H1 (cell line): ENCODE measurements around the gene RNF168. TPM values are rescaled to one million over a fixed set of nuclear protein-coding genes. Genes with fewer than 3 reads are reported as not detected.

ENCODE experiments used
- CTCF ChIA-PET: fragments of 300-600 bp; sonication (Branson Sonifier 250); formaldehyde crosslinking; loops from one replicate; lab custom pipeline; 2021; ENCODE audit not compliant: partially characterized antibody; lab: Charles Lee
- POLR2A ChIA-PET: fragments of 300-600 bp; sonication (Branson Sonifier 250); formaldehyde crosslinking; loops from one replicate; lab custom pipeline; 2021; ENCODE audit warnings: inconsistent platforms; ENCODE audit not compliant: partially characterized antibody; lab: Charles Lee
- DNase-seq, 2 experiments: peaks; one replicate each; pipeline versions ENCODE4 v3.0.0 to v3.0.0-alpha.2; 2010 to 2022; ENCODE audit warnings: low spot score in 2 of 2, low read depth in 1 of 2, mixed read lengths in 1 of 2
- FAIRE-seq: peaks from 2 replicates; lab custom pipeline; 2011; peaks lifted over from hg19 to GRCh38; lab: Jason Lieb, UNC
- H2AFZ ChIP-seq: 2 replicates; pipeline ENCODE4 v1.8.1; 2012; ENCODE audit warnings: low read length, inconsistent platforms
- H2AK5ac ChIP-seq: 2 replicates; pipeline ENCODE4 v1.6.1; 2013; ENCODE audit warnings: low read depth, low read length
- H2BK120ac ChIP-seq: replicated peaks from 2 replicates; pipeline ENCODE3; 2013; ENCODE audit warnings: low read depth, low read length, inconsistent platforms
- H2BK12ac ChIP-seq: 2 replicates; pipeline ENCODE4 v1.6.1; 2013; ENCODE audit warnings: low read depth, low read length
- H2BK15ac ChIP-seq: 2 replicates; pipeline ENCODE4 v1.6.1; 2013; ENCODE audit warnings: low read length
- H2BK20ac ChIP-seq: 2 replicates; pipeline ENCODE4 v1.6.1; 2013; ENCODE audit warnings: low read length
- H2BK5ac ChIP-seq: 2 replicates; pipeline ENCODE4 v1.6.1; 2013; ENCODE audit warnings: low read depth, low read length
- H3K14ac ChIP-seq: 2 replicates; pipeline ENCODE4 v1.6.1; 2013; ENCODE audit warnings: inconsistent platforms; ENCODE audit not compliant: insufficient read length
- H3K18ac ChIP-seq: 2 replicates; pipeline ENCODE4 v1.6.1; 2013; ENCODE audit warnings: low read length; ENCODE audit errors: extremely low read depth
- H3K23ac ChIP-seq: 2 replicates; pipeline ENCODE4 v1.6.1; 2013; ENCODE audit warnings: inconsistent platforms; ENCODE audit not compliant: insufficient read length
- H3K23me2 ChIP-seq: 2 replicates; pipeline ENCODE4 v1.6.1; 2013; ENCODE audit warnings: low read depth, low read length
- H3K27ac ChIP-seq: 2 replicates; pipeline ENCODE4 v1.6.1; 2011; ENCODE audit warnings: low read depth, low read length, inconsistent platforms
- H3K27me3 ChIP-seq, 4 experiments: replicated peaks in 1 of 4; 1 replicate in 1 of 4; 2 replicates in 3 of 4; pipeline versions ENCODE4 v1.6.1 to v1.8.1; 2011 to 2013; ENCODE audit warnings: low read length in 3 of 4, mild to moderate bottlenecking in 3 of 4, inconsistent platforms in 2 of 4, mixed read lengths in 2 of 4, moderate library complexity in 1 of 4; ENCODE audit not compliant: control insufficient read depth in 3 of 4, insufficient read depth in 3 of 4; ENCODE audit errors: extremely low read depth in 1 of 4
- H3K36me3 ChIP-seq, 4 experiments: 2 replicates each; pipeline versions ENCODE4 v1.6.1 to v1.8.1; 2011 to 2013; ENCODE audit warnings: mild to moderate bottlenecking in 4 of 4, low read length in 3 of 4, moderate library complexity in 2 of 4, control low read depth in 1 of 4, inconsistent platforms in 1 of 4; ENCODE audit not compliant: insufficient read depth in 4 of 4, control insufficient read depth in 2 of 4
- H3K4ac ChIP-seq: replicated peaks from 2 replicates; pipeline ENCODE3; 2013; ENCODE audit warnings: low read length, low read depth, mixed read lengths, inconsistent platforms; ENCODE audit not compliant: insufficient read length
- H3K4me1 ChIP-seq, 4 experiments: replicated peaks in 1 of 4; 1 replicate in 1 of 4; 2 replicates in 3 of 4; pipeline versions ENCODE4 v1.6.1 to v1.8.1; 2011 to 2013; ENCODE audit warnings: low read length in 3 of 4, inconsistent platforms in 2 of 4, mixed read lengths in 1 of 4; ENCODE audit not compliant: insufficient read depth in 4 of 4, control insufficient read depth in 3 of 4
- H3K4me2 ChIP-seq, 2 experiments: 2 replicates each; pipeline versions ENCODE4 v1.6.1 to v1.8.1; 2011 to 2013; ENCODE audit warnings: low read depth in 2 of 2, low read length in 2 of 2, control low read depth in 1 of 2, inconsistent platforms in 1 of 2, mild to moderate bottlenecking in 1 of 2; ENCODE audit not compliant: insufficient read depth in 1 of 2
- H3K4me3 ChIP-seq, 4 experiments: fragments of 200-600, 300-600 bp in 1 of 4; sonication (generic), shearing (Covaris generic), sonication (Bioruptor Twin) in 1 of 4; 2 replicates each; pipeline versions ENCODE4 v1.5.1 to v1.8.1; 2011 to 2016; ENCODE audit warnings: low read length in 4 of 4, low read depth in 3 of 4, control low read depth in 2 of 4, inconsistent platforms in 2 of 4, mild to moderate bottlenecking in 2 of 4, mixed read lengths in 1 of 4, moderate library complexity in 1 of 4; ENCODE audit not compliant: insufficient read depth in 2 of 4; ENCODE audit errors: extremely low read depth in 1 of 4
- H3K56ac ChIP-seq: replicated peaks from 2 replicates; pipeline ENCODE3; 2013; ENCODE audit warnings: low read depth, mild to moderate bottlenecking, mixed read lengths, low read length, inconsistent platforms; ENCODE audit not compliant: insufficient read length
- H3K79me1 ChIP-seq: 2 replicates; pipeline ENCODE4 v1.6.1; 2013; ENCODE audit warnings: low read depth, low read length, control low read depth
- H3K79me2 ChIP-seq, 2 experiments: 2 replicates each; pipeline versions ENCODE4 v1.6.1 to v1.8.1; 2012 to 2013; ENCODE audit warnings: low read length in 2 of 2, mild to moderate bottlenecking in 2 of 2, inconsistent platforms in 1 of 2; ENCODE audit not compliant: insufficient read depth in 2 of 2, control insufficient read depth in 1 of 2
- H3K9ac ChIP-seq, 4 experiments: replicated peaks in 1 of 4; 1 replicate in 1 of 4; 2 replicates in 3 of 4; pipeline versions ENCODE4 v1.6.1 to v1.8.1; 2011 to 2013; ENCODE audit warnings: low read depth in 3 of 4, low read length in 3 of 4, control low read depth in 2 of 4, mild to moderate bottlenecking in 2 of 4, moderate library complexity in 2 of 4, inconsistent platforms in 1 of 4; ENCODE audit errors: extremely low read depth in 1 of 4
- H3K9me3 ChIP-seq, 2 experiments: 2 replicates each; pipeline versions ENCODE4 v1.6.1 to v1.8.1; 2012 to 2013; ENCODE audit warnings: mild to moderate bottlenecking in 2 of 2, moderate library complexity in 2 of 2, control low read depth in 1 of 2, inconsistent platforms in 1 of 2, low read depth in 1 of 2, low read length in 1 of 2, mixed read lengths in 1 of 2; ENCODE audit not compliant: insufficient read depth in 2 of 2
- H4K20me1 ChIP-seq, 2 experiments: replicated peaks in 1 of 2; 2 replicates each; pipeline versions ENCODE3 to v1.8.1; 2011 to 2013; ENCODE audit warnings: inconsistent platforms in 2 of 2, low read length in 2 of 2, mild to moderate bottlenecking in 1 of 2; ENCODE audit not compliant: insufficient read depth in 2 of 2, control insufficient read depth in 1 of 2
- H4K5ac ChIP-seq: 2 replicates; pipeline ENCODE4 v1.6.1; 2013; ENCODE audit warnings: low read length, low read depth, mixed read lengths, inconsistent platforms; ENCODE audit not compliant: insufficient read length
- H4K8ac ChIP-seq: 2 replicates; pipeline ENCODE4 v1.8.0; 2013; ENCODE audit warnings: mild to moderate bottlenecking, moderate library complexity, low read length, inconsistent platforms; ENCODE audit not compliant: insufficient read depth; ENCODE audit errors: extremely low read depth
- H4K91ac ChIP-seq: replicated peaks from 2 replicates; pipeline ENCODE3; 2013; ENCODE audit warnings: low read length, mixed read lengths, inconsistent platforms; ENCODE audit not compliant: insufficient read length
- CHD1 ChIP-seq: IDR thresholded peaks from 2 replicates; pipeline ENCODE4 v1.6.1; 2012; ENCODE audit warnings: low read depth, low read length, improper control_type of control experiment
- CHD2 ChIP-seq: IDR thresholded peaks from 2 replicates; pipeline ENCODE4 v1.6.1; 2012; ENCODE audit warnings: low read length, improper control_type of control experiment
- KDM1A ChIP-seq: fragments of 200-600, 300-600 bp; sonication (generic); IDR thresholded peaks from 2 replicates; pipeline ENCODE4 v1.7.1; 2016; ENCODE audit warnings: mild to moderate bottlenecking, low read length, borderline replicate concordance
- NANOG ChIP-seq: IDR thresholded peaks from 2 replicates; pipeline ENCODE4 v1.6.1; 2011; ENCODE audit warnings: low read length, low read depth, mild to moderate bottlenecking, inconsistent platforms; ENCODE audit not compliant: insufficient read depth, poor library complexity, severe bottlenecking
- PHF8 ChIP-seq: fragments of 200-600 bp; sonication (generic); conservative IDR thresholded peaks from 2 replicates; pipeline ENCODE4 v1.7.1; 2012; ENCODE audit warnings: low read depth, mild to moderate bottlenecking, inconsistent platforms, low read length, moderate library complexity
- SUZ12 ChIP-seq: fragments of 200-600 bp; sonication (generic); IDR thresholded peaks from 2 replicates; pipeline ENCODE4 v1.6.1; 2012; ENCODE audit warnings: mild to moderate bottlenecking, inconsistent platforms, low read length, moderate library complexity, mixed read lengths
- TBP ChIP-seq: IDR thresholded peaks from 2 replicates; pipeline ENCODE4 v1.6.1; 2011; ENCODE audit warnings: low read depth, low read length, improper control_type of control experiment
- WGBS, 2 experiments: shearing (Covaris generic) in 1 of 2; methylation state at CpG; one replicate each; pipeline versions ENCODE4 v1.1.6 to v1.1.7; 2013 to 2015; ENCODE audit warnings: low lambda C conversion rate in 2 of 2, mixed read lengths in 2 of 2, inconsistent platforms in 1 of 2, low coverage in 1 of 2, missing lambda C conversion rate in 1 of 2; ENCODE audit not compliant: insufficient replicate concordance in 2 of 2, insufficient coverage in 1 of 2, insufficient read length in 1 of 2; ENCODE audit errors: extremely low coverage in 1 of 2, missing lambda C conversion rate in 1 of 2; 5-methylcytosine and 5-hydroxymethylcytosine counted together
- polyA plus RNA-seq, 7 experiments: library from polyadenylated mRNA; depleted of rRNA in 3 of 7; stranded (reverse) in 5 of 7; unstranded in 2 of 7; fragments of >200 nt in 5 of 7; fragments of 200-250 nt in 2 of 7; gene quantifications; 1 replicate in 5 of 7; 2 replicates in 1 of 7; 4 replicates in 1 of 7; pipeline versions ENCODE4 v1.2.1 to v1.2.3, GENCODE V29; 2011 to 2013; ENCODE audit warnings: missing spikeins in 2 of 7, mixed read lengths in 2 of 7
- total RNA-seq: library from RNA; stranded (reverse); fragmentation: NEBNext Ultra II Directional; extraction: Animal tissue kit (Norgen Biotek cat#: 25700); gene quantifications from 2 replicates; pipeline ENCODE4 v1.2.1, GENCODE V29; 2021

Gene RNF168
- total and polyA plus RNA-seq, 2 of the 8 experiments (the other 6 are each of a cell fraction or from before 2014, with no cell fraction given) = 6.3 to 63.5 TPM

DNA sequence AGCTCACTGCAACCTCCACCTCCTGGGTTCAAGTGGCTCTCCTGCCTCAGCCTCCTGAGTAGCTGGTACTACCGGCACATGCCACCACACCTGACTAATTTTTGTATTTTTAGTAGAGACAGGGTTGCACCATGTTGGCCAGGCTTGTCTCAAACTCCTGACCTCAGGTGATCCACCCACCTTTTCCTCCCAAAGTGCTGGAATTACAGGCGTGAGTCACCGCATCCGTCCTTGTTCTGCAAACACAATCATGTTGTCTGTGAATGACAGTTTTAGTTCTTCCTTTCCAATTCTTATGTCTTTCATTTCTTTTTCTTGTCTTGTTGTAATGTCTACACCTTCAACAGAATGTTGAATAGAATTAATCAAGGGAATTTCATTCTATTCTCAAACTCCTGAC is 27.9 kb upstream of the RNF168 start:
- H3K4me3 ChIP-seq = no peak overlapping the region
- no peak overlapping the region for H4K5ac ChIP-seq
- no peak overlapping the region for H2AFZ ChIP-seq
- H3K23me2 ChIP-seq = peaks cover 2% of the 10 kb centered on the region; the same call in 1 of the 2 replicates
- H3K27ac ChIP-seq = no peak overlapping the region
- no peak overlapping the region for H3K23ac ChIP-seq
- no peak overlapping the region for H2BK5ac ChIP-seq
- H3K56ac ChIP-seq = no peak overlapping the region
- H2BK20ac ChIP-seq = no peak overlapping the region
- H3K14ac ChIP-seq = no peak overlapping the region
- H3K36me3 ChIP-seq = no peaks in the 10 kb centered on the region
- no peak overlapping the region for H2BK15ac ChIP-seq
- no peak overlapping the region for H4K8ac ChIP-seq
- TF ChIP-seq CHD1 = no peak
- no peak for TF ChIP-seq CHD2
- TF ChIP-seq SUZ12 = no peak
- TF ChIP-seq NANOG = no peak
- TF ChIP-seq KDM1A = 0 out of 2 replicates have a peak, but pooled peaks have one; percentile 43
- no peak for TF ChIP-seq PHF8
- no peak for TF ChIP-seq TBP
- H2BK120ac ChIP-seq = no peak overlapping the region
- no peaks in the 10 kb centered on the region for H3K79me2 ChIP-seq
- FAIRE-seq (no peak), DNase-seq (no peak)
- no peak overlapping the region for H2AK5ac ChIP-seq
- peaks cover 3 to 5% of the 10 kb centered on the region in 2 experiments; a peak in 2 of 4 replicates for H3K9me3 ChIP-seq
- 96% methylated on average over 4 of the region's 4 CpGs; no CpG with 5 or more reads in 1 of the 2 experiments for WGBS, 2 experiments
- H4K20me1 ChIP-seq = no peaks in the 10 kb centered on the region
- H3K4ac ChIP-seq = no peak overlapping the region
- no peak overlapping the region for H3K9ac ChIP-seq
- H3K4me2 ChIP-seq = no peak overlapping the region
- peaks cover 0 to 6% (median 3%) of the 10 kb centered on the region in 4 experiments; a peak in 4 of 7 replicates for H3K4me1 ChIP-seq
- H3K18ac ChIP-seq = no peak overlapping the region
- ChIA-PET CTCF (no interaction called here), POLR2A (no interaction called here)
- no peaks in the 10 kb centered on the region for H3K79me1 ChIP-seq
- H3K27me3 ChIP-seq = no peaks in the 10 kb centered on the region
- no peak overlapping the region for H4K91ac ChIP-seq
- H2BK12ac ChIP-seq = no peak overlapping the region
